Epithelial cell of prostate (primary cell): ENCODE results near the gene FCRLA.
"Not testable (repeated sequence)": the region's sequence is repeated elsewhere in the genome, so short reads cannot be mapped to it uniquely, and the experiment has no call there.

Experiments
- DNase-seq: peaks from one replicate; pipeline ENCODE4 v3.0.0-alpha.2; 2011; ENCODE audit warnings: low read depth, low spot score
- H3K27ac ChIP-seq: fragments of 450-650 bp; 2 replicates; pipeline ENCODE4 v1.5.1; 2017; ENCODE audit warnings: mild to moderate bottlenecking

FCRLA gene, protein sequence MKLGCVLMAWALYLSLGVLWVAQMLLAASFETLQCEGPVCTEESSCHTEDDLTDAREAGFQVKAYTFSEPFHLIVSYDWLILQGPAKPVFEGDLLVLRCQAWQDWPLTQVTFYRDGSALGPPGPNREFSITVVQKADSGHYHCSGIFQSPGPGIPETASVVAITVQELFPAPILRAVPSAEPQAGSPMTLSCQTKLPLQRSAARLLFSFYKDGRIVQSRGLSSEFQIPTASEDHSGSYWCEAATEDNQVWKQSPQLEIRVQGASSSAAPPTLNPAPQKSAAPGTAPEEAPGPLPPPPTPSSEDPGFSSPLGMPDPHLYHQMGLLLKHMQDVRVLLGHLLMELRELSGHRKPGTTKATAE

DNA sequence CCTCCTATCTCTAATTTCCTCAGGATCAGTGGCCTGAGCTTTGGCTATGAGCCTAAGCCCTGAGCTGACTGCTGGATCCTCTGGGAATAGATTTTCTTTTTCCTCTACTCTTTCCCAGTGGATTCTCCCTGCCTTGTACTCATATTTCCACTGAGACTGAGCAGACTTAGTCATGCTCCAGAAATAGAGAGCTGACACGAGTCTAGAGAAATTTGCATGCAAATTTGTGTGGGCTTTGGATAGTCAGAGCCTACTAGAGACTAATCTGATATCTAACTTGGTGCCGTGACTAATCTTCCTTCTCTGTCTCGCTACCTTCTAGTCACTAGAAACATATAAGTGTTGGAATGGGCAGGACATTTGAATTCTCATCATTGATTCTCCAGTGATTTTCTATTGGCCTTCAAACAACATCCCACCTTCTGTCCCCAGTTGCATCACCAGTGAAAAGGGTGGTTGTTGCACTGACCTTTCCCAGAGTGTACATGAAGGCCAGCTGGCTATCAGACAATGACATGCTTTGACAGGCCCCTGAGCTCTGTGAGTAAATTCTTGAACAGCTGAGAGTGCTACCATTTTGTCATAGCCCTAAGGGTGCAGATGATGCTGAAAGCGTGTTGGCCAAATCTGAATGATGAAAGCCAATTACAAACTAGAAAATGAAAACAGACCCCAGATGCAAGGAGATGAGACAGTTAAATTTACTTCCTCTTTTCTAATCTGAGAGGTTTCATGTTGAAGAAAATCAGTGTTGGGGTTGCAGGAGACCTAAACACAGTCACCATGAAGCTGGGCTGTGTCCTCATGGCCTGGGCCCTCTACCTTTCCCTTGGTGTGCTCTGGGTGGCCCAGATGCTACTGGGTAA is at the start of gene FCRLA:
TSS of gene FCRLA (plus strand) at position 748 of the 866 bp plus-strand sequence. CDS start at position 784, 36 bp downstream.
- DNase-seq: peak; percentile 60
- peak within 1 kb of the TSS; percentile 88 for H3K27ac ChIP-seq

DNA sequence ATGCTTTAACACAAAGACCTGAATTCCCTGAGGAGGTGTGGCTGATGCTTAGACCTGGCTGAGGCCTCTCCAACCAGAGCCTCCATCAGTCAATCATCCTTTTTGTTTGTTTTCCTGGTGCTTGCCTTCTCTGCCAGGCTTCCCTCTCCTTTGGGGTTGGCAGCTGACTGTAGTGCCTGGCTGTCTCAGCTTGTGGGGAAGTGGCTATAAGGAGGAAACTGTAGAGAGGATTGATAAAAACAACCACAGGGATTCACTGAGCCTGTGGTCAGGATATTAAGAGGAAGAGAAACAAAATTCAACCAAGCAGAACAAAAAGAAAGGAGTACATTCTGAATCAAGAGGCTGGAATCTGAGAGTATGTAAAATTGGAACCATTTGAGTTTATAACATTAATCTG is 48.5 kb upstream of the FCRLA start:
- H3K27ac ChIP-seq, DNase-seq: not testable (repeated sequence)

DNA sequence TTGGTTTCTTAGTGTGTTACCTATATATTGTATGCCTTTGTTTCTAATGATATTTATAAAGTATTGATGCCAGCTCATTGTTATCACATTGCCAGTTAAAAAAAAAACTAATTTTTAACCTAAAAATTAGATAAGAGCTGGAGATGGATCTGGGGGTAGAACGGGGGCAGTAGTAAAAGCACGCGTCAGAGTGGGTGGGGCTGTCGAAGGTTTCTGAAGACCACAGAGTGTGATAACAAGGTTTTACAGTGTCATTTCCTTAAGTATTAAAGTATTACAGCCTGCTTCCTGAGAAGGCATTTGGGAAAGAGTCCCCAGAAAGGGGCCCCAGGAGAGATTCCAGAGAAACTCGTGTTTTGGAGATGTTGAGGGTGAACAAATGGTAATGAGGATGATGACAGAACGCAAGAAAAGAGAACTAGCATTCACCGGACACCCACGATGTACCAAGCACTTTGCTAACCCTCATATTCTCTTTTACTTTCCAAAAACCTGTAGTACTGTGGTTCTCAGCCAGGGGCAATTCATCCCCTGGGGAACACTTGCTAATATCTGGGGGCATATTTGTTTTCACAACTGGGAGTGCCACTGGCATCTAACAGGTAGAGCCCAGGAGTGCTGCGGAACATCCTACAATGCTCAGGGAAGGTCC is 45.2 kb upstream of the FCRLA start:
- not testable (repeated sequence) for H3K27ac ChIP-seq, DNase-seq

DNA sequence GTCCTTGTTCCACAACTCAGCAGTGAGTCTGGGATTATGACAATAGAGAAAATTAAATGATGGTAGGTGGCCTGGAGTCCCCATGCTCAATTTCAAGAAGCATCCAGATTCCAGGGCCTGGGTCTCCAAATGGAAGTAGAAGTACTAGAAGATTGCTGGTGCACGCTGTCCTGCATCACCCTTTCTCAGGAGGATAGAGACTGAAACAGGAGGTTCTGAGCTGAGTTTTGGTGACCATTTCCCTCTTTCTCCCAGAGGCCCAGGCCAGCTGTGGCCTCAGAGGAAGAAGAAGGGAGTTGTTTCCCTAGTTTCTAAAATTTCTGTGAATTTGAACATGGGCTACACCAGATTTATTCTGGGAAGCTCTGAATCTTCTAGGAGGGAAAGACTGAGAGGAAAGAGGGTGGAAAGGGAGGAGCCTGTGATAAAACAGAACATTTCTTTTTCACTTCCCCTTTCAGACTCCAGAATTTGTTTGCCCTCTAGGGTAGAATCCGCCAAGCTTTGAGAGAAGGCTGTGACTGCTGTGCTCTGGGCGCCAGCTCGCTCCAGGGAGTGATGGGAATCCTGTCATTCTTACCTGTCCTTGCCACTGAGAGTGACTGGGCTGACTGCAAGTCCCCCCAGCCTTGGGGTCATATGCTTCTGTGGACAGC is 44.2 kb upstream of the FCRLA start, which contains the start of gene FCGR2B:
TSS of gene FCGR2B (plus strand) at position 460 of the 656 bp plus-strand sequence. CDS start at position 559, 99 bp downstream.
- H3K27ac ChIP-seq, DNase-seq: not testable (repeated sequence)

DNA sequence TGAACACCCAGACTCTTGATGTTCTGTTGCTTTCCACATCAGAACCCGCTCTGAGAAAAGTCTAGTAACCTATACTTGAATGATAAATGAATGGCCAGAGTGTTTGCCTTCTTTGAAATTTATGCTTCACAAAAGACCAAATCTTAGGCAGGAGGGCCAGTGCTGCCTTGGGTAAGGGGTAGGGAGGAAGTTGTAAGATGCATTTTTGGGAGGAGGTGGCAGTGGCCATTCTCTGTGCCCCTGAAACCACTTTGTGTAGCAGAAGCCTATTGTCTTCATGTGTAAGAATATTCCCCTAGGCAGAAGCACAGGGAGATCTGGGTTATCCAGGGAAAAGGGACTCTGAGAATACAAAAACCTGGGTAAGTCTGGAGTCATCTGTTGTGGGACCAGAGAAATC is 43.5 kb upstream of the FCRLA start:
- not testable (repeated sequence) for H3K27ac ChIP-seq, DNase-seq

DNA sequence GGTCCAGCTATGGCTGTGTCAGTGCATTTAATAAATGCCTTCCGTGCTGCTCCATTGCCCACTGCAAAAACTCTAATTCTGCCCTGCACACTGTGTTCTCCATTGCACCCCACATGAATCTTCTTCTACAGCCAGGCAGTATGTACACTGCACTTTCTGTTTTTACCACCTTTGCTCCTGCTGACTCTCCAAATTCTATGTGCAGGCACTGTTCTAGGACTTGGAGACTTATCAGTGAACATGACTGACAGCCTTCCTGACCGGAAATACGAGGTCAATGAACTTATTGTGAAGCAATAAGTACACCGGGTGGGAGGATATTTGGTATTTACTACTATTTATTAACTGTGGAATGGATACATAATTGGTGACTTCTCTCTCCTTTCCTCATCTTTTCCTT is 42.3 kb upstream of the FCRLA start:
- H3K27ac ChIP-seq, DNase-seq: not testable (repeated sequence)

DNA sequence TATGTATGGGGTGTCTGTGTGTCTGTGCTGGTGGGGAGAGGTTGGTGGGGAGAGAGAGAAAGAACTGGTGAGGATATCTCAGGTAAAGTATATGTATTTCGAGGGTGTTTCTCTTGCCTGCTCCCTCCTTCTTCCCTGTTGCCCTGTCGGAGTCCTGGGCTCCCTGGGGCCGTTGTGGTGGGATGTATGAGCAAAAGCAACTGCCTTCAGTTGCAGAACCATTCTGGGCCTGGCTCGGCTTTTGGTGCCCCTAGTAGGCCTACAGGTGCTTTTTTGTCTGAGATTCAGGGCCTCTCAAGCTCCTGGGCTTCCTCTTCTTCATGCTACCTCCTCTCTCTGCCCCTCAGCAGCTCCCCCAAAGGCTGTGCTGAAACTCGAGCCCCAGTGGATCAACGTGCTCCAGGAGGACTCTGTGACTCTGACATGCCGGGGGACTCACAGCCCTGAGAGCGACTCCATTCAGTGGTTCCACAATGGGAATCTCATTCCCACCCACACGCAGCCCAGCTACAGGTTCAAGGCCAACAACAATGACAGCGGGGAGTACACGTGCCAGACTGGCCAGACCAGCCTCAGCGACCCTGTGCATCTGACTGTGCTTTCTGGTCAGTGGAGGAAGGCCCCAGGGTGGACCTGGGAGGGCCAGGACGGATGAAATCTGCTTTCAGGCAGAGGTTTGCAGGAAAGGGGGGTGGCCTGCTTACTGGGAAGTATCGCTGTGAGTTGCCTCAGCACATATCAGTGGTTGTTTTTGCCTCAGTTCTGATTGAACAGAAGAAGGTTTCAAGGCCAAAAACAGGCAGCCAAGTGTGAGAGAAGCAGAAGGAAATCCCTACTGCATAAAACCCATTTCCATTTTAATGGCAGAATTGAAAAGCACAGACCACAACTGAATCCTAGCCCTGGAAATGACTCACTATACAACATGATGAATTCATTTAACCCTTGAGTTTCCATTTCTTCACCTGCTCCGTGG is 35.7 kb upstream of the FCRLA start:
- DNase-seq, H3K27ac ChIP-seq: not testable (repeated sequence)

DNA sequence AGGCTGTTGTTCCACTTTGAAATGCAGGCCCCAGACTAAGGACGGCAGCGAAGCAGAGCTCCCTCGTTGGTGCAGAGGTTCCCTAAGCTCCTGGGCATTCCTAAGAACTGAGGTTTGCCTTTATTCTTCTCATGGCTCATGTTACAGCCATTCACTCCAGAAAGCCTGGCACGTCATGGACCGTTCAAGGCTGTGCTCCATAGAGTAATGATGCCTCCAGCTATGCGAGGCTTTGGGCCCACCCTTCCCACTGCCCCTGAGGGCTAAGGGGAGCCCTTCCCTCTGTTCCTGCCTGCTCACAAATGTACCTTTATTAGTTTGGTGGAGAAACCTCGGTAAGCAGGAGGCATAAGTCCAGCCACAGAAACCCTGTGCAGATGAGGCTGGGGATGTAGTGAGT is 33.6 kb upstream of the FCRLA start:
- DNase-seq, H3K27ac ChIP-seq: not testable (repeated sequence)

DNA sequence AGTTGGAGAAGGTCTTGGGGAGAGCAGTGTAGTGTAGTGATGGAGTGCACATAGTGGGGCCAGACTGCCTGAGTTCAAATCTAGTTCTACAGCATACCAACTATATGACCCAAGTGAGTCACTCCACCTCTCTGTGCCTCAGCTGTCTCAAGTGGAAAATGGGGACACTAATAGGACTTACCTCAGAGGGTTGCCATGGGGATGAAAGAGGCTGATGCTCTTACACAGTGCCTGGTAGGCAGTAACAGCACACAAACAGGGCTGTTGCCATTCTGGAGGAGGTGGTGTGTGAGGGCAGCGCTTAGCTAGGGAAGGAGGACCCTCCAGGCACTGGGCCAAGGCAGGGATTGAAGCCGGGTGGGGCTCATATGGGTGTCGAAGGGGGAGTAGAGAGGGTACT is 32.6 kb upstream of the FCRLA start:
- not testable (repeated sequence) for DNase-seq, H3K27ac ChIP-seq

DNA sequence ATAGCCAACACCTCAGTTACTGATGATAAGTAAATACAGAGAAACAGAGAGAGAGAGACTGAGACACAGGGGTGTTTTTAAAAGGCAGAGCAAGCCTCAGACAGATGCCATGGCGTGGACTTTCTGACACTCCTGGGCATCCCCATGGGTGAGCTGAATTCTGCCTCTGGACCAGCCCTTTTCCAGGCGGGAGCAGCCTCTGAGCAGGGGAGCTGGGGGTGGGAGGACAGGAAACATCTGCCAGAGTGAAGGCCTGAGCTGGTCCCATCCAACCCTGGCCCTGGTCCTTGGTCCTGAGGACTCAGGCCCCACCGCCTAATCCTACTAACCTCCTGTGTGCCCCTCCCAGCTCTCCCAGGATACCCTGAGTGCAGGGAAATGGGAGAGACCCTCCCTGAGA is 32.1 kb upstream of the FCRLA start:
- not testable (repeated sequence) for DNase-seq, H3K27ac ChIP-seq

DNA sequence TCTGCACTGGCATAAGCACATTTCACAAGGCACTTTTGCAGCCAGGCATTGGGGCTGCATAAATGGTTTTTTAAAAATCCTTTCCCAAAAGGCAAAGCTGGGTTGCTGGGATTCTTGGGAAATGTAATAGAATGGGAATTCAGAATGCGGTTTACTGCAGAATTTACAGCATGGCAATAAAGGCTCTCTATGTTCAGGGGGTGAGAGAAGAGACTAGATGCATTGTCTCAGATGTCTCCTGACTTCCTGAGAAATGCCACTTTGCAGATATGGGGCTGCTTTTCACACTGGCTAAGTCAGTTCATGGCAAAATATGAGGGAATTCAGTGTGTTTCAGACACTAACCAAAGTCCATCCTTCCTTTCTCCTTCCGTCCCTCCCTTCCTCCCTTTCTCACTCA is 30.6 kb upstream of the FCRLA start:
- no peak for DNase-seq
- no peak overlapping the region for H3K27ac ChIP-seq

DNA sequence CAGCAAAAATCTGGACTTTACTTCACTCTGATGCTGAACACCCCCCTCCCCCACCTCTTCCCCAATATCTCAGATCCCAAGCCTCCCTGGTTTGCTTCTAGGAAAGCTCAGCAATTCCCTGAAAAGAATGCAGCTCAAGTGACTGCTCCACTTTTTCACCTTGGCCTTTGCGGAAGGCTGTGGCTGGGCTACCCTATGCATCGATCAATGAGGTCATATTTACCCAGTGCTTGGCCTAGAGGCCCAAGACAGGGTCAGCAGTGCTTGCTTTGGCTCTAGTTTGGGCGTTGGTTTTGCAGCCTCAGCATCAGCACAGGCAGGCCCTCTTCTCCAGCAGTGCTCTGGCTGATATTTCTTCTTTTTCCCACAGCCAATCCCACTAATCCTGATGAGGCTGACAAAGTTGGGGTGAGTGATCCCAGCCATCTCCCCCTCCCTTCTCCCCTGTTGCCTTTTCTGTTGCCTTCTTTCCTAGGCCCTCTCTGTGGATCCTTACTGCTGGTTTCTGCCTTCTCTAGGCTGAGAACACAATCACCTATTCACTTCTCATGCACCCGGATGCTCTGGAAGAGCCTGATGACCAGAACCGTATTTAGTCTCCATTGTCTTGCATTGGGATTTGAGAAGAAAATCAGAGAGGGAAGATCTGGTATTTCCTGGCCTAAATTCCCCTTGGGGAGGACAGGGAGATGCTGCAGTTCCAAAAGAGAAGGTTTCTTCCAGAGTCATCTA is 29.9 kb upstream of the FCRLA start:
- DNase-seq: no peak

DNA sequence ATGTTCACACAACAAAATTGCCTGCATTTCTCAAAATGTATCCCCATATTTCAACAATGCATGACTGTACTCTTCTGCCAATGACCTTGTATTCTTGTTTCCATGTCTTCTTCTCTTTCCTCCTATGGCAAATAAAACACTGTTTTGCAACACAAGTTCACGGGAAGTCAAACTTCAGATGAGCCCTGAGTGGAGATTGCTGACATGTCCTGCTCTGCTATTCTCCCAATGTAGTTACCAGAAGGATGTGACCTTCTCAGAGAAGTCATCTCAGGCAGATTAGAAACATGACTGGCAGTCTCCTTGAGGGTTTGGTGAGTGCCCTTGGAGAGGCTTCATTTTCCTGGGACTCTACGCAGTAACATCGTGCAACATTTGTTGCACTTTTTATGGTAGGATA is 28.5 kb upstream of the FCRLA start:
- H3K27ac ChIP-seq: no peak overlapping the region
- DNase-seq: no peak

More for the DNA sequence above, 29.9 kb upstream of the FCRLA start:
- no peak overlapping the region for H3K27ac ChIP-seq

DNA sequence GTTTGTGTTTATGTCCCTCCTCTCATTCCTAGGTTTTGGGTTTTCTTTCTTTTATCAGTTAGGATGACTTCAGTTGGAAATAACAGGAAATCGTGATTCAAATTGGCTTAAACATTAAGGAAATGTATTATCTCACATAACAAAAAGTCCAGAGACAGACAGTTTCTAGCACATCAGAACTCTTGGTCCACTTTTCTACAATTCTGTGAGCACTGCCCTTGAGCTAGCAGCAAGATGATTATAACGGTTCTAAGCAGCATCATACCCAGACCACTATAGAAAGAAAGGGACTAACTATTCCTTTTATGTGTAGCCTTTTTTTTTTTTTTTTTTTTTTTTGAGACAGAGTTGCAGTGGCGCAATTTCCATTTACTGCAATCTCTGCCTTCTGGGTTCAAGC is 25.1 kb upstream of the FCRLA start:
- no peak for DNase-seq
- H3K27ac ChIP-seq: no peak overlapping the region

DNA sequence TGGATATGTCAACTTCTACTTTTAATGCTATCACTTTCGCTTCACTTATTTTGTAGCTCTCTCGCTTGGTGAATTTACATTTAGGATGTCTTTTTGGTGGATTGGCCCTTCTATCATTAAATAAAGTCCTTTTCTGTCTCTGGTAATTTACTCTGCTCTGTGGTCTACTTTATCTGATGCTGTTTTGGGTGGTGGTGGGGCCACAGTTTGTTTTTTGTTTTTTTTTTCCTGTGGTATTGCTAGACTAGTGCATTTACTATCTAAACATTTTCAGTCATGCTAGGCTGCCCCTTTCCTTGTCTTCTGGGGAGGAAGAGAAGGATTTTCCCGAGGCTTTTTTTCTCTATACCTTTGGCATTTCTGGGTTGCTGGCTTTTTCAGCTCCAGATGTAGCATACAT is 18.1 kb upstream of the FCRLA start:
- H3K27ac ChIP-seq: no peak overlapping the region
- DNase-seq: no peak

DNA sequence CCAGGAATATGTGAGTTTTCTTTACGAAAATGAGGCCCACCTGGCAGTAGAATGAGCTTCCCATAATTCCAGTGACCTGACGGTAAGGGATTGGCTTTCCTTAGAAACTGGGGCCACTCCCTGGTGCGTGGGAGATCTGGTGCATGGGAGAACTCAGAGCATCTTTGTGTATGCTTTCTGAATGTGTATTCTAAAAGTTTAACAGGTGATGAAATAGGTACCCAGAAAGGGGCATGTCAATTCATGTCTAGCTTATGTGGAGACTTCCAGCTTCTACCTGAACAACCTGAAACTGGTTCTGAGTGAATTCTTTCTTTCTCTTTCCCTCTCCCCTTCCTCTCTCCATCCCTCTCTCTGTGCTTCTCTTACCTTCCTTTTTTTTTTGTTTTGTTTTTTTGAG is 15.2 kb upstream of the FCRLA start:
- DNase-seq: no peak
- H3K27ac ChIP-seq: no peak overlapping the region

DNA sequence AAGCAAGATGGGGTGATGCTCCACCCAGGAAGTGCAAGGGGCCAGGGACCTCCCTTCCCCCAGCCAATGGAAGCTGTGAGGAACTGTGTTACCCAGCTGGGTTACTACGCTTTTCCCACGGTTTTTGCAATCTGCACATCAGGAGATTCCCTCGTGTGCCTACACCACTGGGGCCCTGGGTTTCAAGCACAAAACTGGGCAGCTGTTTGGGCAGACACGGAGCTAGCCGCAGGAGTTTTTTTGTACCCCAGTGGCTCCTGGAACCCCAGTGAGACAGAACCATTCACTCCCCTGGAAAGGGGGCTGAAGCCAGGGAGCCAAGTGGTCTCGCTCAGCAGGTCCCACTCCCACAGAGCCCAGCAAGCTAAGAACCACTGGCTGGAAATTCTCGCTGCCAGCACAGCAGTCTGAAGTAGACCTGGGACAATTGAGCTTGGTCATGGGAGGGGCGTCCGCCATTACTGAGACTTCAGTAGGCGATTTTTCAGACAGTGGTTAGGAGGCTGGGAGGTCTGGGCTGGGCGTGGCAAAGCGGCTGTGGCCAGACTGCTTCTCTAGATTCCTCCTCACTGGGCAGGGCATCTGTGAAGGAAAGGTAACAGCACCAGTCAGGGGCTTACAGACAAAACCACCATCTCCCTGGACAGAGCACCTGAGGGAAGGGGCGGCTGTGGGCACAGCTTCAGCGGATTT is 13.9 kb upstream of the FCRLA start:
- DNase-seq, H3K27ac ChIP-seq: not testable (repeated sequence)

DNA sequence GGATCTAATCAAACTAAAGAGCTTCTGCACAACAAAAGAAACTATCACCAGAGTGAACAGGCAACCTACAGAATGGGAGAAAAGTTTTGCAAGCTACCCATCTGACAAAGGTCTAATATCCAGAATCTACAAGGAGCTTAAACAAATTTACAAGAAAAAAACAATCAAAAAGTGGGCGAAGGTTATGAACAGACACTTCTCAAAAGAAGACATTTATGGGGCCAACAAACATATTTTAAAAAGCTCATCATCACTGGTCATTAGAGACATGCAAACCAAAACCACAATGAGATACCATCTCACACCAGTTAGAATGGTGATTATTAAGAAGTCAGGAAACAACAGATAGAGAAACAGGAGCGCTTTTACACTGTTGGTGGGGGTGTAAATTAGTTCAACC is 8.7 kb upstream of the FCRLA start:
- DNase-seq, H3K27ac ChIP-seq: not testable (repeated sequence)
